PC-3 (cell line): ENCODE data around the gene TMED4.

ENCODE experiments used
- CTCF ChIP-seq: fragments of 300-600 bp; sonication (generic); conservative IDR thresholded peaks from 2 replicates; pipeline ENCODE4 v1.5.1; 2017; ENCODE audit warnings: antibody characterized with exemption, low read depth, mild to moderate bottlenecking, low read length
- EZH2 ChIP-seq: fragments of 300-600 bp; sonication (generic); IDR thresholded peaks from one replicate; pipeline ENCODE4 v1.6.1; 2017; ENCODE audit warnings: antibody characterized with exemption, mild to moderate bottlenecking, low read length; ENCODE audit not compliant: unreplicated experiment

DNA sequence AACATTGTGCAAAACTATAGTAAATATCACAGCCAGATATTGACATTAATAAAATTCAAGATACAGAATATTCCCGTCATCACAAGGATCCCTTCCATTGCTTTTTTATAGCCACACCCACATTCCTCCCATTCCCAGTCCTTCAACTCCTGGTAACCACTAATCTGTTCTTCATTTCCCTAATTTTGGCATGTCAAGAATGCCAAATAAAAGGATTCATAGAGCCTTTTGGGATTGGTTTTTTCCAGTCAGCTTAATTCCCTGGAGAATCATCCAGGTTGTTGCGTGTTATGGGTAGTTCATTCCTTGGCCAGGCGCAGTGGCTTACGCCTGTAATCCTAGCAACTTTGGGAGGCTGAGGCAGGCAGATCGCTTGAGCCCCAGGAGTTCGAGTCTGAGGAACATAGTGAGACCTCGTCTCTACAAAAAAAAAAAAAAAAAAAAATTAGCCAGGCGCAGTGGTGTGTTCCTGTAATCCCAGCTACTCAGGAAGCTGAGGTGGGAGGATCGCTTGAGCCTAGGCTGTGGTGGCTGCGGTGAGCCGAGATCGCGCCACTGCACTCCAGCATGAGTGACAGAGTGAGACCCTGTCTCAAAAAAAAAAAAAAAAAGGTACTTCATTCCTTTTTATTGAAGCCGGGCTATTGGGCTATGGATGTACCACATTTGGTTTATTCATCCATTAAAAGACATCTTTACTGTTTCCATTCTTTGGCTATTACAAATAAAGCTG, 27.1 kb upstream of the TMED4 start:
- TF ChIP-seq CTCF: no peak
- TF ChIP-seq EZH2: no peak
